NOMO-1 treated with DMSO at 0.1 percent for 48 hours (cell line): ENCODE data around the gene ZNF317.

ENCODE experiments used
- DNase-seq: peaks from one replicate; lab custom pipeline; 2025; ENCODE audit not compliant: unreplicated experiment; lab: John Stamatoyannopoulos, UW

The ZNF317 gene

GRCh38 chr19:9171393-9171991, 31.3 kb downstream of the ZNF317 start:
- no peak for DNase-seq

DNA sequence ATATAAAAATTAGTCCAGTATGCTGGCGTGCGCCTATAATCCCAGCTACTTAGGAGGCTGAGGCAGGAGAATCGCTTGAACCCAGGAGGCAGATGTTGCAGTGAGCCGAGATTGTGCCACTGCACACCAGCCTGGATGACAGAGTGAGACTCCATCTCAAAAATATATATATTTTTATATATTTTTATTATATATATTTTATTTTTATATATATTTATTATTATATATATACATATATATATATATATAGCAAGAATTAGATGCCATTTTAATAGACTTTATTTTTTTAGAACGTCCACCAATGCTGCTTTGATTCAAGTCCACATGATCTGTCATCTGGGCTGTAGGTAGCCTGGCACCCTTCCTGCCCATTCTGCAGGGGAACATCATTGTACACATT, 35.1 kb downstream of the ZNF317 start:
- no peak for DNase-seq

- no peak for DNase-seq
These were observed 38.7 kb downstream of the ZNF317 start, which contains the start of gene OR7D2 for GRCh38 chr19:9178901-9179300. TSS of gene OR7D2 (plus strand) at chr19:9178979. CDS start at chr19:9185782, 6,803 bp downstream.

GRCh38 chr19:9183000-9183399, 42.8 kb downstream of the ZNF317 start:
- no peak for DNase-seq

GRCh38 chr19:9187191-9187590, 47.0 kb downstream of the ZNF317 start:
- DNase-seq, result no peak

- no peak for DNase-seq
These were observed 49.3 kb downstream of the ZNF317 start for GRCh38 chr19:9189535-9189934.

GRCh38 chr19:9198044-9198443, 57.8 kb downstream of the ZNF317 start:
- DNase-seq, result peak; percentile 0

DNA sequence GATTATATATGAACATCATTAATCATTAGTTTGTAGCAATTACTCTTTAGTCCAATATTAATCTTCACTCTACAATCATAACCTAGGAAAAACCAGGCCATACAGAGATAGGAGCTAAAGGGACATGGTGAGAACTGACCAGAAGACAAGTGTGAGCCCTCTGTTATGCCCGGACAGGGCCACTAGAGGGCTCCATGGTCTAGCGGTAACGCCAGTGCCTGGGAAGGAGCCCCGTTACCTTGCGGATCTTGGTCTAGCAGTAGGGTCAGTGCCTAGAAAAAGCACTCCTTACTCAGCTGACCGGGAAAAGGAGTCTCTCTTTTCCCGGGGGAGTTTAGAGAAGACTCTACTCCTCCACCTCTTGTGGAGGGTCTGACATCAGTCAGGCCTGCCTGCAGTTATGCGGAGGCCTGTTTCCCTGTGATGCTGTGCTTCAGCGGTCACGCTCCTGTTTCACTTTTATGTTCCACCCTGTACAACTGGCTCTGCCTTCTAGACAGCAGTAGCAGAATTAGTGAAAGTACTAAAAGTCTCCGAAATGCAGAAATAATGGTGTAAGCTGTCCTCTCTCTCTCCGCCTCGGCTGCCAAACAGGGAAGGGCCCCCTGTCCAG, 65.4 kb downstream of the ZNF317 start:
- DNase-seq, result peak; percentile 24
